Pulmonary artery endothelial cell (primary cell): ENCODE data around the gene PPP2R3C. TPM values are rescaled to one million over a fixed set of nuclear protein-coding genes. Genes with fewer than 3 reads are reported as not detected.
"Not testable (repeated sequence)": the region's sequence is repeated elsewhere in the genome, so short reads cannot be mapped to it uniquely, and the experiment has no call there.

ENCODE experiments used
- DNase-seq: peaks from one replicate; pipeline ENCODE4 v3.0.0-alpha.2; 2011; ENCODE audit warnings: low read depth, low spot score
- total RNA-seq: library from RNA; depleted of rRNA; stranded (reverse); fragments of >200 nt; gene quantifications from 2 replicates; pipeline ENCODE4 v1.2.3, GENCODE V29; 2014

Gene PPP2R3C
- total RNA-seq, 1 donor from 2014 or later, result 41.9 TPM

DNA sequence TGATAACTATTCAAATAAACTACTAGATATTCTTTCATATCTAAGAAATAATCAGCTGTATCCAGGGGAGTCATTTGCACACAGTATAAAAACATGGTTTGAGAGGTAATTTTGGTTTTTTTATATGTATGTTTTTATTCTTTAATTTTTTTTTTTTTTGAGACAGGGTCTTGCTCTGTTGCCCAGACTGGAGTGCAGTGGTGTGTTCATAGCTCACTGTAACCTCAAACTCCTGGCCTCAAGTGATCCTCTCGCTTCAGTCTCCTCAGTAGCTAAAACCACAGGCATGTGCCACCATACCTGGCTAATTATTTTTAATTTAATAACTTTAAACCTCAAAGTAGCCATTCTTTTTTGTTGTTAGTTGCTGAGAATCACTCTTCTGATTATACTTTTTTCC is 2.3 kb upstream of the PPP2R3C start:
- DNase-seq, result no peak

DNA sequence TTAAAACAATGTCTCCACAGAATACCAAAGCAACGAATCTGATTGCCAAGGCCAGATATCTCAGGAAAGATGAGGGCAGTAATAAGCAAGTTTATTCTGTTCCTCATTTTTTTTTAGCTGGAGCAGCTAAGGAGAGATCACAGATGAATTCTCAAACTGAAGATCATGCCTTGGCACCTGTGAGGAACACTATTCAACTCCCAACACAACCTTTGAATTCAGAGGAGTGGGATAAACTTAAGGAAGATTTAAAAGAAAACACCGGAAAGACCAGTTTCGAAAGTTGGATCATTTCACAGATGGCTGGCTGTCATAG is 1.6 kb upstream of the PPP2R3C start:
- DNase-seq, result no peak

DNA sequence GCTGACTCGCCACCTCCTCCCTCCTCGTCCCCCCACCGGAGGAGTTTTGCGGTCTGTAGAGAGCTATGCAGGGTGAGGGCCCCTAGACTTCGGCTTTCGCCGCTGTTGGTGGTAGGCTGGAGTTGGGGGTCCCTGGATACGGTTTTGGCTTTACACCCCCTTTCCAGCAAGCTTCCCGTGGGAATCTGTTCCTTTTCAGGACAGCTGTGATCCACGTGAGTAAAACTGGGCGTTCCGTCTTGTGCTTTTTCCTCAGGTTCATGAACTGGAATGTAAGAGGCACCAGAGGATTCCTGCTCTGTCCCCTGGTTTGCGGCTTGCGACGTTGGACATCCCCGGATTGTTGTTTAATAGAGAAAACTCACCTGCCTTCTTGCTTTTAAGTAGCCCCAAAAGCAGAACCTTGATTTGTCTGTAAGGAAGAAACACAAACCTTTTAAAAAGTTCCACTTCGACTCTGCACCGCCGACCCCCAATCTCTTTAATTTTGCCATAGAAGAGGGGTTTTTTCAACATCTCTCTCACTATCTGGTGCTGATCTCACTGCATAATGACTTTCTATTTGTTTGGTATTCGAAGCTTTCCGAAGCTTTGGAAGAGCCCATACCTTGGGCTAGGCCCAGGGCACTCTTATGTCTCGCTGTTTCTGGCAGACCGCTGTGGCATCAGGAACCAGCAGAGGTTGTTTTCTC is 1.1 kb upstream of the PPP2R3C start:
- DNase-seq, result no peak

DNA sequence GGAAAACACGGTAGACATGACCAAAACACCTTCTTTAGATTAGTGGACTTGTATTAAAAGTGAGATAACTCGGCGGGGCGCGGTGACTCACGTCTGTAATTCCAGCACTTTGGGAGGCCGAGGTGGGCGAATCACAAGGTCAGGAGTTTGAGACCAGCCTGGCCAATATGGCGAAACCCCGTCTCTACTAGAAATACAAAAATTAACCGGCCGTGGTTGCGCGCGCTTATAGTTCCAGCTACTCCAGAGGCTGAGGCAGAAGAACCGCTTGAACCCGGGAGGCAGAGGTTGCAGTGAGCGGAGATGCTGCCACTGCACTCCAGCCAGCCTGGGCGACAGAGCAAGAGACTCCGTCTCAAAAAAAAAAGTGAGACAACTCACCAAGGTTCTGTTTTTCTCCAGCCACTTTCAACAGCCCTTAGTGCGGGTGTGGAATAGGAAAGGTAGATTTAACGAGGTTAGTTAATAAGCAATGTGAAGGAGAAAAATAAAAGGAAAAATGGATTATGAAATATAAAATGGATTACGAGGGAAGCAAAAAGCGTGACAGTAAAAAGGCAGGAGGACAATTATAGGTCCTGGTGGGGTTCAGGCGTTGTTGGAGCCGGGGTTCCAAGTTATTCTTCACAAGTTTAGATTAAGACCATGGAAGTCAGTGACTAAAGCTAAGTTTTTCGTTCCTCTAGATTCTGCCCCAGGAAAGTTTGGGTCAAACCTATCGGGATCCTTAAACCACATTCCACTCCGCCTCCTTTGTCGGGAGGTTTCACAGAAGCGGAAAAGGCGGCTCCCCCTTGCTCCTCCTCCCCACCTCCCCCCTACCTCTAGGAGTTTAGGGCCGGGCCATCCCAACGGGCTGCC is 534 bp downstream of the PPP2R3C start:
- no peak for DNase-seq

DNA sequence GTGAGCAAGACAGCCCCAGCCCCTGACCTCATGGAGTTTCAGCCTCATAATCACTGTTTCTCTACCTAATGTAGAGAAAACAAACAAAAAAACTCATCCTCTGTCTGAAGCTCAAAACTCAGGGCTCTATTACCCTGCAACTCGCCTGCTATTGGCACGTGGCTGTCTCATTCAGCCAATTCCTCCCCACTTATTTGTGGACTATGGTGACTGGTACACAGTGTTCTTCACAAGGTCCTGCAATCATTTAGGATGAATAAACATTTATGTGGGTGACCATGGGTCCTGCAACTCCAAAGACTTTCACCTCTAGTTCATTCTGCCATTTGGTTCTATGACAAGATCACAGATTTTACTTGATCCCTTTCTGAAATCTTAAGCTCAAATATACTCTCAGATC is 4.7 kb downstream of the PPP2R3C start:
- no peak for DNase-seq

DNA sequence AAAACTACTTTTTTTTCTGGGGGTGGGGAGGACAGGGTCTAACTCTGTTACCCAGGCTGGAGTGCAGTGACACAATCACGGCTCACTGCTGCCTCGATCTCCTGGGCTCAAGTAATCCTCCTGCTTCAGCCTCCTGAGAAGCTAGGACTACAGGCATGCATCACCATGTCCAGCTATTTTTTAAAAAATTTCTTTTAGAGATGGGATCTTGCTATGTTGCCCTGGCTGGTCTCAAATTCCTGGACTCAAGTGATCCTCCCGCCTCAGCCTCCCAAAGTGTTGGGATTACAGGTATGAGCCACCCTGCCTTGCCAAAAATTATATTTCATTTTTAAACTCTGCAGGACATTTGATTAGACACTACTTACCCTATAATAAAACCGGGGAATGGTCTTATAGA is 5.5 kb downstream of the PPP2R3C start:
- DNase-seq, result no peak

DNA sequence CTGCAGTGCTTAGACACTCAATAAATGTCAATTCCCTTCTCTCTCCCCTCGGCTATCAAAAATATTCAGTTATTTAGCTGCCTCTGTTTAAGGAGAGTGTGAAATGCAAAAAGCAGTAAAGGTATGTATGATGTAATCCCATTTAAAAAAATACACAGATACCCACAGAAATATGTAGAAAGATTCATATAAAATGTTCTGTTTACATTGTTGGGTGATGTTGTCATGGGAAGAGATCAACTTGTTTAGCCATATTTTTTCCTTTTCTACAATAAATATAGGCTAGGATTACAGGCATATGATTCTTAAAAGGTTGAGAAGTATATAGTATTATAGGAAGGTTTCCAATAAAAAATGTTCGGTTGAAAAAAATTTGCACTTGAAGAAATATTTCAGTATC is 7.8 kb downstream of the PPP2R3C start:
- no peak for DNase-seq

DNA sequence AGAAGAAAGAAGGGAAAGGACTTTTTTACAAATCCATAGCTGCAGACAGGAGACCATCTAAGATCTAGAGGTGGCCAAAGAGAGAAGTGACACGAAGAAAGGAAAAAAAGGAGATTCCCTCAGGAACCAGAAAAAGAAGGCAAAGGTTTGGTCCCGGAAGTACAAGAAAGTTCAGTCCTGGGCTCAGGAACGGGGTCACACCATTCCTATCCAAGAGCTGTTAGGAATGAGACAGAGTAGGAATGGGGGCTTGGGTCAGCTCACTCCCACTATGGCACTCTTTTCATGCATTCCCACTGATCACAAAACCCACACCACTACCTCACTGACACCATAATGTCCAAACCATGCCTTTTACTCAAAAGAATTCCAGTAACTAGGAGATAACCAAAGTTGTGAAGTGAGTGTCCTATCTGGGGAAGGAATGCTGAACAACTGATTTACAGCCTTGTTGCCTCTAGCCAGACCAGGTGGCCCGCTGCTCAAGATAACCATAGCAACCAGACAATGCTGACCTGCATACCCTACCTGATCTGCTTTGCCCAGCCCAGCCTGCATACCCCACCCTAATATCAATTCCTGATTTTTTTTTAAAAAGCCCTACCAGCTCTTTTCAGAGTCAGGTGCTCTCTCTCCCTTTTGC is 8.4 kb downstream of the PPP2R3C start:
- no peak for DNase-seq

DNA sequence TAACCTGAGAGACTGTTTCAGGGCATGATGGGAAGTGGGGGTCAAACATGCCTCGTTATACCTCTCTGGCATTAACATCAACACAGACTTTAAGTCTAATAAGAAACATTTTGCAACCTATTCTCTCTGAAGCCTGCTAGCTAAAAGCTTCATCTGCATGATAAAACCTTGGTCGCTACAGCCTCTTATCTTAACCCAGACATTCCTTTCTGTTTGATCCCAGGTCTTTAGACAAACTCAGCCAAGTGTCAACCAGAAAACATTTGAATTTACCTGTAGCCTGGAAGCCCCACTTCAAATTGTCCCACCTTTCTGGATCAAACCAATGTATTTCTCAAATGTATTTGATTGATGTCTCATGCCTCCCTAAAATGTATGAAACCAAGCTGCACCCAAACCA is 9.1 kb downstream of the PPP2R3C start:
- no peak for DNase-seq

DNA sequence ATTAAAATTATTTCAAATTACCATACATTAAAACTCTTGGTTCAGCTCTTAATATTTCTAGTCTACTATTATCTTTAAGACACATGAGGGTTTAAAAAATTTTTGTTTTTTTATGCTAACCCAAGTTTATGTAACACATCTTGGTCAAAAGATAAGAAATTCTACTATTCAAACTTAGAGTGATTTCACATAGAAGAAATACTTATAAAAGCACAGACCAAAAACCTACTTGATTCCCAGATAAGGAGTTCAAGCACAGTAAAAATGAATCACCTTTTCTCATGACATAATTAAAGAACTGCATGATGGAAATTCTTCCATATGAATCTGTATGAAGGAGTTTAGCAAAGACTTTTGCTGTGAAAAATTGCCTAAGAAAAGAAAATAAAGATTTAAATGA is 13.9 kb downstream of the PPP2R3C start:
- no peak for DNase-seq

DNA sequence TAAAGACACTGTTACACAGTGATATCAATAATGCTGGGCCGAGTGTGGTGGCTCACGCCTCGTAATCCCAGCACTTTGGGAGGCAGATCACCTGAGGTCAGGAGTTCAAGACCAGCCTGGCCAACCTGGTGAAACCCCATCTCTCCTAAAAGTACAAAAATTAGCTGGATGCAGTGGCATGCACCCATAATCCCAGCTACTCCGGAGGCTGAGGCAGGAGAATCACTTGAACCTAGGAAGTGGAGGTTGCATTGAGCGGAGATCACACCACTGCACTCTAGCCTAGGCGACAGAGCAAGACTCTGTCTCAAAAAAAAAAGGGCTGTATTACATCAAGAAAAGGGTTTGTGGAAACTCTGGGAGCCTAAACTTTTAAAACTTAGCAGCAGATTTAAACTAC is 27.1 kb downstream of the PPP2R3C start:
- not testable (repeated sequence) for DNase-seq

DNA sequence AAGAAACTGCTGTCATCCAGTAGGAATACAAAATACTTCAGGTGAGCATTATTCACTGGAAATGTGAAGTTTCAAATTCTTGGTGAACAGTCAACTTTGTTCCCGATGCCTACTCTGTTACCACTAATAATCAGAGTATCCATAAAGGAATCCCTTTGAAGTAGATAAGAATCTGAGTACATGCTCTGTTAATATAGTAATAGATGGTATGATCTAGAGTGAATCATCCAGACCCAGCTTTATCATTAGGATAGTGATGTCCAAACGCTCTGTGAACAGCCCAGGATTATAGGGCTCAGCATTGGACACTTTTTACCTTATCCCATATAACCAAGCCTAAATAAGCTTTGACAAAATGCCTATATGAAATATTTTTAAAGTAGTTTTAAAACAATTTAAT is 33.3 kb downstream of the PPP2R3C start:
- no peak for DNase-seq

DNA sequence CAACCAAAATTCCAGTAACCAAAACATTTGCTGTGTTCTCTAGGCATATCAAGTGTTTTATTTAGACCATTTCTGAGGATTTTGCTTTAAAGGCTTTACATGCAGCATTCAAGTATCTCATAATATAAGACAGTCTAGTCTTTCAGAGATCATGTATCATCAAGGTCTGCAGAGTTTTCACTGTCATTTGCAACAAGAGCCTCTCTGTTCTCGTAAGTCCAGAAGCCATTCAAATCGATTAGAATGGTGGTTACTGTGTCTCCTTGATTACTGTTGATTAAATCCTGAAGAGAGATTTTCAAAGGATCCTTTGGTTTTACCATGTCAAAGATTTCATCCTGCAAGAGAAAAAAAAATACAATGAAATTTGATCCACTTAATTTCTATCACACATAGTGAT is 36.3 kb downstream of the PPP2R3C start:
- no peak for DNase-seq

DNA sequence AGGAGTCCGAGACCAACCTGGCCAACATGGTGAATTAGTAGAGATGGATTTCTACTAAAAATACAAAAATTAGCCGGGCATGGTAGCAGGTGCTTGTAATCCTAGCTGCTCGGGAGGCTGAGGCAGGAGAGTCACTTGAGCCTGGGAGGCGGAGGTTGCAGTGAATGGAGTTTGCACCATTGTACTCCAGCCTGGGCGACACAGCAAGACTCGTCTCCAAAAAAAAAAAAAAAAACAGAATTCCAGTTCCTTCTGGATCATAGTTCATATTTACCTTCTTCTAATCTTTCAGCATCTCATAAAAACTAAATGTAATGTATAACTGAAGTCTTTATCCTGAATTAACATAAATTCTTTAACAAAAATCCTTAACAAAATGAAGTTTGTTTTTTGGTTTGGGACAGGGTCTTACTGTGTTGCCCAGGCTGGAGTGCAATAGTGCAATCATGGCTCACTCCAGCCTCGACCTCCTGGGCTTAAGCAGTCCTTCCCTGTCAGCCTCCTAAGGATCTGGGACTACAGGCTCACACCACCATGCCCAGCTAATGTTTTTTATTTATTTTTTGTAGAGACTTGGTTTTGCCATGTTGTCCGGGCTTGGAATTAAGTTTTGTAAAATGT is 38.1 kb downstream of the PPP2R3C start:
- no peak for DNase-seq

DNA sequence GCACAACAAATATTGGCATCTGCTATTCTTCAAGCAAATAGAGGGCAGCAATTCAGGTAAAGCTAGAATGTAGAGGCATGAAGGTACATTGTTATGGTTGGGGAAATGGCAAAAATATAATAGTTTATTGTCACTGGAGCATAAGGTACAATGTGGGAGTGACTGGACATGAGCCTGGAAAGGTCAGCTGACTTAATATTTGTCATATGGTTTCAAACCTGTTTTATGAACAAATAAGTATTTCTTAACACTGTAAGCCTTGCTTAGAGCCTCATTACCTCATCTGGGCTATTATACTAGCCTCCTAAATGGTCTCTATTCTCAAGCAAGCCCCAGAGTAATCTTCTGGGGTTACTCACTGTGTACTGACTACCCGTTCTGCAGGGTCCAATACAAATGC is 42.0 kb downstream of the PPP2R3C start:
- DNase-seq, result no peak

DNA sequence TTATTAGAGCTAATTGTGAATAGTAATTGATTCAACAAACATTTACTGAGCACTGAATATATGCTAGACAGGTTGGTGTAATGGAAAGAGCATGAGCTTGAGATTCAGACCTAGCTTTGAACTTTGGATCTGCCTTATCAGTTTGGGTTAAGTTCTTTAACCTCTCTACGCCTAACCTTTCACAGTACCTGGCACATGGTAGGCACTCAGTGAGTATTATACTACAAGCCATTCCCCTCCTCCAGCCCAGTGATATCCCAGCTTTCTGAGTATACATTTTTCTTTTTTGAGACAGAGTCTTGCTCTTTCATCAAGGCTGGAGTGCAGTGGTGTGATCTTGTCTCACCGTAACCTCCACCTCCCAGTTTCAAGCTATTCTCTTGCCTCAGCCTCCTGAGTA is 43.7 kb downstream of the PPP2R3C start:
- DNase-seq, result no peak

DNA sequence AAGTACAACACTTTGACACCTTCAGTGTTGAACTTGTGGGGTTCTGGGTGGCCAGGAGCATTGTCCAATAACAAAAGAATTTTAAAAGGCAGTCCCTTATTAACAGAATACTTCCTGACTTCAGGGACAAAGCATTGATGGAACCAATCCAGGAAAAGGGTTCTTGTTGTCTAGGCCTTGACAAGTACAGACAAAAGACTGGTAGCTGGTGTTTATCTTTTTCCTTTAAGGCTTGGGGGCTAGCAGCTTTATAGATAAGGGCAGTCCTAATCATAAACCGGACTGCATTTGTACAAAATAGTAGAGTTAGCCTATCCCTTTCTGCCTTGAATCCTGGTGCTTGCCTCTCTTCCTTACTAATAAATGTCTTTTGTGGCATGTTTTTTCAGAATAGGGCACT is 48.3 kb downstream of the PPP2R3C start:
- no peak for DNase-seq

DNA sequence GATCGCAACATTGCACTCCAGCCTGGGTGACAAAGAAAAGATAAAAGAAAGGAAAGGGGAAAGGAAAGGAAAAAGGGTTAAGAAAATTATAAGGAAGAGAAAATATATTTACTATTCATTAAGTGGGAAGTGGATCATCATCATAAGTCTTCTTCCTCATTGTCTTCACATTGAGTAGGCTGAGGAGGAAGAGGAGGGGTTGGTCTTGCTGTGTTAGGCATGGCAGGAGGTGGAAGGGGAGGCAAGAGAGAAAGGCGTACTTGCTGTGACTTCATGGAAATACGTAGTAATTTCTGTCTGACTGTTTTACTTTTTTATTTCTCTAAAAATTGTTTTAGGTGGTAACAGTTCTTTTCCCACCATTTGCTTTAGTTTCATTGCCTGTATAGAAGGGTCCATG is 49.6 kb downstream of the PPP2R3C start:
- no peak for DNase-seq

DNA sequence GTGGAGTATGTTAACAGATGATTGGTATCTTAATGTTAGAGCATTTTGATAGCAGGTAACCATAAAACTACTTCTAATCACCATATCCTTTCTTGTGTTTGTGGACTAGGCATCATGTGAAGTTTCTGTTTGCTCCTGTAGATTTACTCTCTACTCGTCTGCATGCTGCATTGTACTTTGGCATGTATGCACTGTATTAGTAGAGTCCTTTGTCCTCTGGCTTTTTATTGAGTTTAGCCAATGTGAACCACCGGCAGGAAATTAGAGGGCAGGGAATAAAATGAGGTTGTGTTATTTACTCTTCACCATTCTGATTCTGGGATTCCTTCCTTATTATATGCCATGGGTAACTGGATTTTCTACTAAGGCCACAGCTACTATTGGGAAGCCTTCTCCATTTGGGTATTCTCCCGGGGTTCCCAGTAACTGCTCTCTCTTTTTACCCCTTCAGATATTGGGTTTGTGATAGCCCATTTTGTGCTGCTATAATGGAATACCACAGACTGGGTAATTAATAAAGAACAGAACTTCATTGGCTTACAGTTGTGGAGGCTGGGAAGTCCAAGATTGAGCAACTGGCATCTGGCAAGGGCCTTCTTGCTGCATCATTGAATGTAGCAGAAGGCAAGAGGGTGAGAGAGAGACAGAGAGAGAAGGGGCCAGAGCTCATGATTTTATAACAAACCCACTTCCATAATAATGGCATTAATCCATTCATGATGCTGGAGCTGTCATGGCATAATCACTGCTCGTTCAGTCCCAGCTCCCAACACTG is 53.4 kb downstream of the PPP2R3C start:
- DNase-seq, result no peak

DNA sequence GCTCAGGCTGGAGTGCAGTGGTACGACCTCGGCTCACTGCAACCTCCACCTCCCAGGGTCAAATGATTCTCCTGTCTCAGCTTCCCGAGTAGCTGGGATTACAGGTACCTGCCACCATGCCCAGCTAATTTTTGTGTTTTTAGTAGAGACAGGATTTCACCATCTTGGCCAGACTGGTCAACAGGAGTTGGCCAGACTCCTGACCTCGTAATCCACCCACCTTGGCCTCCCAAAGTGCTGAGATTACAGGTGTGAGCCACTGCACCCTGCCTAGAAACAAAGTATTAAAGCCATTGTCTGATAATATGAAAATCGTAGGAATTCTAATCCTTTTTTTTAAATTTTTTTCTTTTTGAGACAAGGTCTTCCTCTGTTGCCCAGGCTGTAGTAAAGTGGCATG is 56.1 kb downstream of the PPP2R3C start:
- DNase-seq, result not testable (repeated sequence)

DNA sequence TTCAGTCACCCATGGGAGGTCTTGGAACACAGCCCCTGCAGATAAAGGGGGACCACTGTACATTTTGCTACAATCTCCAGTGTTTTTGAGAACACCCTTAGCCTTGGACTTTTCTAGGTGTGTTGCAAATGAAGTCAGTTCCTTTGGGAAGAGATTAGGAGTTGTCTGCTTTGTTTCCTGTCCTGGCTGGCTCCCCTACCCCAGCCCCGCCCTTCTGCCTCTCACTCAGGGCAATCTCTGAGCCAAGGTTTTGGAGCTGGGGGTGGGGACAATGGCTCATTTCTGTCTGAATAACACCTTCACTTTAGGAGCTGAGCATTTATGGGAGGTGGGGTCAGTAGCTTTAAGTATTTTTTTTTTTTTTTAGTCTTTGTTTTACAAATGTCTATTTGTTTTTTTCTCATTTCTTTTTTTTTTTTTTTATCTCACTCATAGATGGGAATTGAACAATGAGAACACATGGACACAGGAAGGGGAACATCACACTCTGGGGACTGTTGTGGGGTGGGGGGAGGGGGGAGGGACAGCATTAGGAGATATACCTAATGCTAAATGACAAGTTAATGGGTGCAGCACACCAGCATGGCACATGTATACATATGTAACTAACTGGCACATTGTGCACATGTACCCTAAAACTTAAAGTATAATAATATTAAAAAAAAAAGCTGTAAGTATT is 60.5 kb downstream of the PPP2R3C start:
- DNase-seq, result not testable (repeated sequence)
